ENCODE data around the gene NOS2. TPM values are rescaled to one million over a fixed set of nuclear protein-coding genes. Genes with fewer than 3 reads are reported as not detected.
"Not testable (repeated sequence)": the region's sequence is repeated elsewhere in the genome, so short reads cannot be mapped to it uniquely, and the experiment has no call there.

NOS2 gene
- total RNA-seq, 2 donors from 2014 or later: not detected

- Mint-ChIP-seq H3K27ac (no peak overlapping the region), H3K4me1 (no peaks in the 10 kb centered on the region), H3K36me3 (ENCODE audit: low read depth) (no peaks in the 10 kb centered on the region), H3K4me3 (no peak overlapping the region), H3K9me3 (no peaks in the 10 kb centered on the region), H3K27me3 (no peaks in the 10 kb centered on the region)
- no peak for ATAC-seq (replicated peaks)
These were observed 52.6 kb downstream of the NOS2 start for GRCh38 chr17:27747462-27748359.

DNA sequence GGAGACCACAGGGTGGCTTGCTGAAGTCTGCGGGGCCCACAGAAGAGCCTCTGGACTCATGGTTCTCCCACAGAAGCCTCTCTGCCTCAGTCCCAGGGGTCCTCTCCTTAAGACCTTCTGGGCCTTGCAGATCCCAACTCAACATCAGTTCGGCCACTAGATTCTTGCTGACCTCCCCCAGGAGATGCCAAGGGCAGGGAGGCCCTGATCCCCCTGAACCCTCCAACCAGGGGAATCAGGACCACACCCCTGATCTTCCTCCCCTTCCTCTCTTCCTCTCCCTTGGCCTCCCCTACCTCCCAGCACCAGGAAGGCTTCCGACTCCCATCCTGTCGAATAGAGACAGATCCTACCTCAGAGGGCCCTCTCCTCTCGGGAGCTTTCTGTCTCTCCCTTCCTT, 53.4 kb downstream of the NOS2 start:
- H3K4me3 Mint-ChIP-seq: no peak overlapping the region
- ATAC-seq (replicated peaks): no peak
- no peaks in the 10 kb centered on the region for H3K4me1 Mint-ChIP-seq
- H3K36me3 Mint-ChIP-seq (ENCODE audit: low read depth): no peaks in the 10 kb centered on the region
- no peaks in the 10 kb centered on the region for H3K9me3 Mint-ChIP-seq
- H3K27me3 Mint-ChIP-seq: no peaks in the 10 kb centered on the region
- H3K27ac Mint-ChIP-seq: no peak overlapping the region

DNA sequence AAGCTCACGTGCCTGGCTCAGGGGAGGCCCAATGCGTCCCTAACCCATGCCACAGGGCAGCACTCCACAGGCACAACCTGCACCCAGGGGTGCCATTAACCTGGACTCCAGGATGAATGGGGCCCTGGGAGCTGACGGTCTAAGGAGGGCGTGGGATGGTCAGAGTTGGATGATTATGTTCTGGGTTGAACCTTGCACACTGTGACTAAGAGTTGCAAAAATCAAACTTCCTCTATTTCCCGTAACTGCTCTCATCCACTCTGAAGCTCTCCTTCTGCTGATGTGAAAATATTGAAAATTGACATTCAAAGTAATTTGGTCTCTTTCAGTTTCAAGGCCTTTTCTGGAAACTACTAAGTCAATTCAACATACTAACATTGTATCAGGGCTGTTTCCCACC, 54.0 kb downstream of the NOS2 start:
- not testable (repeated sequence) for H3K27ac Mint-ChIP-seq; H3K36me3 Mint-ChIP-seq (ENCODE audit: low read depth); H3K9me3 Mint-ChIP-seq; H3K4me3 Mint-ChIP-seq; H3K27me3 Mint-ChIP-seq; ATAC-seq (replicated peaks); H3K4me1 Mint-ChIP-seq

DNA sequence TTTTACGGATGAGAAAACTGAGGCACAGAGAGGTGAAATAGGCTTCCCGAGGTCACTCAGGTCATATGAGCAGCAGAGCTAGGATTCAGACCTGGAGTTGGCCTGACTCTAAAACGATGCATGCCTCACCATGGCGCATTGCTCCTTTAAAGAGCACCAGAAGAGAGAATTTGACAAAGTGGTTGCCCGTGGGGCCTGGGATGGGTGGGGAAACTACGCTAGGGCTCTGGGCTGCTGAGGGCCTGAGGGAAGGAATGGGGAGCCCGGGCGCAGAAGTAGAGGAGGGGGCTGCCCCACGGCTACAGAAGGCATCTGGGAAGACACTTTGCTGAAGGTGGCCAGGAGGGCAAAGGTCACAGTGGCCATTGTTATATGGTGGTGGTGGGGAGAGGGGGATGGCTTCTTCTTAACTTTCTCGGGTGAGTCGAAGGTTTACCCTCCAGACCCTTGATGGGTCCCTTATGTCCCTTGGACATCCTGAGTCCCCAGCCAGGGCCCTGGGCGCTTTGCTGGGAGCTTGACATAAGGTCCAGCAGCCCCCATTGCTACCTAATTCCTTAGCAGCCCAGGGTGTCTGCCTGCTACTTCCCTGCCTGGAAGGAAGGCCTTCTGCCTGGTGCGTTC, 55.0 kb downstream of the NOS2 start:
- not testable (repeated sequence) for H3K27ac Mint-ChIP-seq; H3K4me1 Mint-ChIP-seq; H3K4me3 Mint-ChIP-seq; H3K36me3 Mint-ChIP-seq (ENCODE audit: low read depth); H3K27me3 Mint-ChIP-seq; ATAC-seq (replicated peaks); H3K9me3 Mint-ChIP-seq

- H3K4me1 Mint-ChIP-seq: no peaks in the 10 kb centered on the region
- no peak for ATAC-seq (replicated peaks)
- no peaks in the 10 kb centered on the region for H3K36me3 Mint-ChIP-seq (ENCODE audit: low read depth)
- H3K4me3 Mint-ChIP-seq: no peak overlapping the region
- no peaks in the 10 kb centered on the region for H3K9me3 Mint-ChIP-seq
- no peak overlapping the region for H3K27ac Mint-ChIP-seq
- no peaks in the 10 kb centered on the region for H3K27me3 Mint-ChIP-seq
These were observed 56.9 kb downstream of the NOS2 start for GRCh38 chr17:27743281-27743885.

DNA sequence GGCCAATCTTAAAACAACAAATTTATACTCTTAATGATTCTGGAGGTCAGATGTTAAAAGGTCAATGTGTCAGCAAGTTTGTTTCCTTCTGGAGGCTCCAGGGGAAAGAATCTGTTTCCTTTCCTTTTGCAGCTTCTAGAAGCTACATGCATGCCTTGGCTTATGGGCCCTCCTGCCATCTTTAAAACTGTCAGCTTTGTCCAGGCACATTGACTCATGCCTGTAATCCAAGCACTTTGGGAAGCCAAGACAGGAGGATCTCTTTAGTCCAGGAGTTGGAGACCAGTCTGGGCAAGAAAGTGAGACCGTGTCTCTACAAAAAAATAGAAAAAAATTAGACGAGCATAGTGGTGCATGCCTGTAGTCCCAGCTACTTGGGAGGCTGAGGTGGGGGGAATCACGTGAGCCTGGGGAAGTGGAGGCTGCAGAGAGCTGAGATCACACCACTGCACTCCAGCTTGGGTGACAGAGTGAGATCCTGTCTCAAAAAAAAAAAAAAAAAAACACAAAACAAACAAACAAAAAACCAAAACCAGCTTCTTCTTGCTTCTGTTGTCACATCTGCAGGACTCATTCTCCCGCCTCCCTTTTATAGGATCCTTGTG, 58.3 kb downstream of the NOS2 start:
- no peak for ATAC-seq (replicated peaks)
- Mint-ChIP-seq H3K27me3 (peaks cover 4% of the 10 kb centered on the region), H3K9me3 (no peaks in the 10 kb centered on the region), H3K27ac (no peak overlapping the region), H3K4me3 (no peak overlapping the region), H3K36me3 (ENCODE audit: low read depth) (no peaks in the 10 kb centered on the region), H3K4me1 (no peaks in the 10 kb centered on the region)

DNA sequence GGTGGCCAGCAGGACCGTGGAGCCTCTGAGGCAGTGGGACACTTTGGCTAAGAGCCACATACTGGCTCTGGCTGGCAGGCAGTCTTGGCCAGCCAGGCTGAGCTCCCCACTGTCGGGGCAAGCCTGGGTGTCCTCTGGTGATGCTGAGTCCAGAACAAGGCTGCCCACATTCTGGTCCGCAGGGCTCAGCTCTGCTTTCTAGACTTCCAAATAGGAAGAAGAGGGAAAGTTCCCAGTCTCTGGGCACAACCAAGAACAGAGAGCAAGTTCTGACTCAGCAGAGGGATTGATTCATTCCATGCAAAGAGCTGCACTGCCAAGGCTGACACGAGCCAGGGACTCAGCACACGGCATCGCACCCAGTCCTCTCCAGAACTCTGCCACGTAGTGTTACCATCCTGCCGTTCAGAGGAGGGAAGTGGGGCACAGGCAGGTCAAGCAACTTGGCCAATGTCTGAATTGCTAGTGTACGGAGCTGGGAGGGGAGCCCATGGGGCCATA, 58.9 kb downstream of the NOS2 start:
- H3K27ac Mint-ChIP-seq: no peak overlapping the region
- ATAC-seq (replicated peaks): no peak
- H3K4me1 Mint-ChIP-seq: no peaks in the 10 kb centered on the region
- no peaks in the 10 kb centered on the region for H3K36me3 Mint-ChIP-seq (ENCODE audit: low read depth)
- H3K4me3 Mint-ChIP-seq: no peak overlapping the region
- no peaks in the 10 kb centered on the region for H3K9me3 Mint-ChIP-seq
- H3K27me3 Mint-ChIP-seq: peaks cover 4% of the 10 kb centered on the region

- H3K36me3 Mint-ChIP-seq (ENCODE audit: low read depth); H3K4me3 Mint-ChIP-seq; H3K27me3 Mint-ChIP-seq; H3K9me3 Mint-ChIP-seq; H3K4me1 Mint-ChIP-seq; ATAC-seq (replicated peaks); H3K27ac Mint-ChIP-seq: not testable (repeated sequence)
These were observed 59.8 kb downstream of the NOS2 start for GRCh38 chr17:27740541-27740940.

GRCh38 chr17:27733773-27734172, 66.6 kb downstream of the NOS2 start:
- Mint-ChIP-seq H3K36me3 (ENCODE audit: low read depth) (no peaks in the 10 kb centered on the region), H3K27me3 (peaks cover 26% of the 10 kb centered on the region), H3K9me3 (no peaks in the 10 kb centered on the region), H3K27ac (no peak overlapping the region), H3K4me1 (no peaks in the 10 kb centered on the region), H3K4me3 (no peak overlapping the region)
- ATAC-seq (replicated peaks): no peak

GRCh38 chr17:27732746-27733145, 67.6 kb downstream of the NOS2 start:
- H3K4me3 Mint-ChIP-seq; H3K27ac Mint-ChIP-seq; H3K4me1 Mint-ChIP-seq; H3K36me3 Mint-ChIP-seq (ENCODE audit: low read depth); H3K9me3 Mint-ChIP-seq; ATAC-seq (replicated peaks): not testable (repeated sequence)
- H3K27me3 Mint-ChIP-seq: peaks cover 26% of the 10 kb centered on the region

DNA sequence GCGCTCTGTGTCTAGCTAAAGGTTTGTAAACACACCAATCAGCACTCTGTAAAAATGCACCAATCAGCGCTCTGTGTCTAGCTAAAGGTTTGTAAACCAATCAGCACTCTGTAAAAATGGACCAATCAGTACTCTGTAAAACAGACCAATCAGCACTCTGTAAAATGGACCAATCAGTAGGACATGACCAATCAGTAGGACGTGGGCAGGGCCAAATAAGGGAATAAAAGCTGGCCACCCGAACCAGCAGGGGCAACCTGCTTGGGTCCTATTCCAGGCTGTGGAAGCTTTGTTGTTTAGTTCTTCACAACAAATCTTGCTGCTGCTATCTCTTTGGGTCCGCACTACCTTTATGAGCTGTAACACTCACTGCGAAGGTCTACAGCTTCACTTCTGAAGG, 74.3 kb downstream of the NOS2 start:
- not testable (repeated sequence) for H3K9me3 Mint-ChIP-seq; ATAC-seq (replicated peaks); H3K36me3 Mint-ChIP-seq (ENCODE audit: low read depth); H3K4me3 Mint-ChIP-seq; H3K27ac Mint-ChIP-seq; H3K27me3 Mint-ChIP-seq; H3K4me1 Mint-ChIP-seq

GRCh38 chr17:27721797-27722196, 78.5 kb downstream of the NOS2 start:
- Mint-ChIP-seq H3K9me3 (no peaks in the 10 kb centered on the region), H3K27ac (no peak overlapping the region), H3K27me3 (peaks cover 10% of the 10 kb centered on the region), H3K4me3 (no peak overlapping the region), H3K36me3 (ENCODE audit: low read depth) (no peaks in the 10 kb centered on the region), H3K4me1 (no peaks in the 10 kb centered on the region)
- ATAC-seq (replicated peaks): no peak
